Right atrium auricular region (tissue), 2 donors: ENCODE data around the gene IFRD1. TPM values are rescaled to one million over a fixed set of nuclear protein-coding genes. Genes with fewer than 3 reads are reported as not detected.
A peak's percentile ranks its signal among the peaks of the same experiment; 100 is the strongest.

ENCODE experiments used
- DNase-seq: peaks from one replicate; pipeline ENCODE4 v3.0.0-alpha.2; 2019; ENCODE audit warnings: low spot score
- H3K27ac ChIP-seq, 2 donors: fragments of 200-600 bp; sonication (generic); 1 replicate in 1 of 2; 2 replicates in 1 of 2; pipeline ENCODE4 v1.5.1; 2016 to 2019
- H3K27me3 ChIP-seq, 2 donors: fragments of 200-600 bp; sonication (generic); one replicate each; pipeline versions ENCODE4 v1.5.1 to v1.6.0; 2017 to 2019
- H3K36me3 ChIP-seq: fragments of 200-600 bp; sonication (generic); one replicate; pipeline ENCODE4 v1.5.1; 2016
- H3K4me1 ChIP-seq, 2 donors: fragments of 200-600 bp; sonication (generic); one replicate each; pipeline versions ENCODE4 v1.5.1 to v1.6.0; 2017 to 2019
- H3K4me3 ChIP-seq, 2 donors: fragments of 200-600 bp; sonication (generic); 1 replicate in 1 of 2; 2 replicates in 1 of 2; pipeline ENCODE4 v1.5.1; 2017 to 2019; ENCODE audit warnings: mild to moderate bottlenecking in 1 of 2, moderate library complexity in 1 of 2
- H3K9me3 ChIP-seq, 2 donors: fragments of 200-600 bp; sonication (generic); one replicate each; pipeline ENCODE4 v1.5.1; 2019
- total RNA-seq, 2 donors: library from RNA; depleted of rRNA; stranded (reverse); fragments of >200 nt; gene quantifications; one replicate each; pipeline ENCODE4 v1.1.0, GENCODE V29; 2016
- TF ChIP-seq, protein P1 (sequence below), 2 donors: fragments of 200-600 bp; sonication (generic); IDR thresholded peaks; one replicate each; pipeline ENCODE4 v1.5.1; 2019; ENCODE audit warnings: antibody characterized with exemption in 2 of 2

IFRD1 gene
- total RNA-seq, 2 donors from 2014 or later = 11.2 to 25.5 TPM

GRCh38 chr7:112500619-112501018 lies 50.4 kb downstream of the IFRD1 start:
- Histone ChIP-seq H3K4me1 (peaks cover 0 to 7% of the 10 kb centered on the region in 2 donors), H3K4me3 (no peak overlapping the region), H3K27ac (no peak overlapping the region), H3K36me3 (no peaks in the 10 kb centered on the region), H3K27me3 (no peaks in the 10 kb centered on the region), H3K9me3 (no peaks in the 10 kb centered on the region)
- no peak for DNase-seq
- TF ChIP-seq, protein P1, sequence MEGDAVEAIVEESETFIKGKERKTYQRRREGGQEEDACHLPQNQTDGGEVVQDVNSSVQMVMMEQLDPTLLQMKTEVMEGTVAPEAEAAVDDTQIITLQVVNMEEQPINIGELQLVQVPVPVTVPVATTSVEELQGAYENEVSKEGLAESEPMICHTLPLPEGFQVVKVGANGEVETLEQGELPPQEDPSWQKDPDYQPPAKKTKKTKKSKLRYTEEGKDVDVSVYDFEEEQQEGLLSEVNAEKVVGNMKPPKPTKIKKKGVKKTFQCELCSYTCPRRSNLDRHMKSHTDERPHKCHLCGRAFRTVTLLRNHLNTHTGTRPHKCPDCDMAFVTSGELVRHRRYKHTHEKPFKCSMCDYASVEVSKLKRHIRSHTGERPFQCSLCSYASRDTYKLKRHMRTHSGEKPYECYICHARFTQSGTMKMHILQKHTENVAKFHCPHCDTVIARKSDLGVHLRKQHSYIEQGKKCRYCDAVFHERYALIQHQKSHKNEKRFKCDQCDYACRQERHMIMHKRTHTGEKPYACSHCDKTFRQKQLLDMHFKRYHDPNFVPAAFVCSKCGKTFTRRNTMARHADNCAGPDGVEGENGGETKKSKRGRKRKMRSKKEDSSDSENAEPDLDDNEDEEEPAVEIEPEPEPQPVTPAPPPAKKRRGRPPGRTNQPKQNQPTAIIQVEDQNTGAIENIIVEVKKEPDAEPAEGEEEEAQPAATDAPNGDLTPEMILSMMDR (IDR thresholded peaks at IDR 0.05) = no peak

GRCh38 chr7:112501801-112502503 lies 51.7 kb downstream of the IFRD1 start:
- DNase-seq = no peak
- H3K27ac ChIP-seq = no peak overlapping the region
- TF ChIP-seq, protein P1 (IDR thresholded peaks at IDR 0.05) = no peak
- H3K36me3 ChIP-seq = no peaks in the 10 kb centered on the region
- no peaks in the 10 kb centered on the region for H3K9me3 ChIP-seq
- peaks cover 0 to 7% of the 10 kb centered on the region in 2 donors for H3K4me1 ChIP-seq
- no peak overlapping the region for H3K4me3 ChIP-seq
- H3K27me3 ChIP-seq = no peaks in the 10 kb centered on the region

GRCh38 chr7:112502700-112503099 lies 52.4 kb downstream of the IFRD1 start:
- no peak for DNase-seq
- Histone ChIP-seq H3K27ac (no peak overlapping the region), H3K27me3 (no peaks in the 10 kb centered on the region), H3K4me1 (peaks cover 0 to 7% of the 10 kb centered on the region in 2 donors), H3K4me3 (no peak overlapping the region), H3K9me3 (no peaks in the 10 kb centered on the region), H3K36me3 (no peaks in the 10 kb centered on the region)
- TF ChIP-seq, protein P1 (IDR thresholded peaks at IDR 0.05) = no peak

DNA sequence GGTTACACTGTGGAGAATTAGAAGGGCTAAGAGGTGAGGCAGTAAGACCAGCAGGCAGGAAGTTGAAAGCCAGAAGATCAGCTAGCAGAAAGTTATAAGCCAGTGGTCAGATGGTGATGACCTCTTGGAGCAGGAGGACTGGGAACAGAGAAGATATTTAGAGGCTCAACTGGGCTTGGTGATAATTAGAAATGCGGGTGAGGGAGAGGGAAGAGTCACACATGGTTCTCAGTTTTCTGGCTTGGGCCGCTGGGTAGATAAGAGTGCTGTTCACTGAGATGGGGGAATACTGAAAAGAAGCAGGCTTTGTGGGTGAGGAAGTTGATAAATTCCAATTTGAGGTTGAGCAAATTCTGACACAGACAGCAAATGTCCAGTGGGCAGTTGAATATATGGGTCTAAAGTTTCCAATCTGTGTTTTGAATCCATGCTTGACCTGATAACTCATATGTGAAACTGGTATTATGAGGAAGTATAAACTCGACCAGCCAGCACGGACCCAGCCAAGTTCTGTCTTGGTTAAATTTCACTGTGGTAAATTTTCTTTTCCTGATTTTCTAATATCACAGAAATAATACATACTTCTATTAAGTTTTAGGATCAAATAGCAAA lies 53.2 kb downstream of the IFRD1 start:
- no peak for DNase-seq
- H3K27me3 ChIP-seq = no peaks in the 10 kb centered on the region
- H3K9me3 ChIP-seq = no peaks in the 10 kb centered on the region
- H3K27ac ChIP-seq = peak overlapping the region; percentile 12 to 61
- peaks cover 0 to 7% of the 10 kb centered on the region in 2 donors for H3K4me1 ChIP-seq
- H3K36me3 ChIP-seq = no peaks in the 10 kb centered on the region
- TF ChIP-seq, protein P1 (IDR thresholded peaks at IDR 0.05) = no peak
- no peak overlapping the region for H3K4me3 ChIP-seq

DNA sequence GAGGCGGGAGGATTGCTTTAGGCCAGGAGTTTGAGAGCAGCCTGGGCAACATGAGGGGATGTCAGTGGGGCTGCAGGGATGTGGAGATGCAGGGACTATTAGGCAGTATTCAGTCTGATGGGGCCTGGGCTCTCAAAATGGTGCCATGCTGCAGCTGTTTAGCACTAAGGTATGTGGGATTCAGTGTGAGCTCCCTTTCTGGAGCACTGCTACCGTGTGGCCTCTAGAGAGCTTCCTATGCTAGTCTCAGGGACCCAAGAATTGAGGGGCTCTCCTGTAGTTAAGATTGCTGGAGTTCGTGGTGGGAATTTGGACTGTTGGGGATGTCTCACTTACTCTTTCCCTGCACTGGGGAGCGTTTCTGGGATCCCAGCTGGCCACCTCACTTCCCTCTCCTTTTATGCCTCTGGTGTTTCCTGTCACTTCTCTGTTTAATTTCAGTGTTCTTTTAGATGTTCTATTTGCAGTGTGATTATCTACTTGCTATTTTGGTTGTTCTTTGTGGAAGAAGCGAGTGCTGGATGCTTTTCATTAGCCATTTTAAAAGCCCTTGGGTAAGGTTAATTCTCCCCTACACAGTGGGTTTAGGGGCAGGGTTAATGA lies 53.9 kb downstream of the IFRD1 start:
- Histone ChIP-seq H3K27ac (peak overlapping the region; percentile 35 to 61), H3K4me1 (peaks cover 0 to 7% of the 10 kb centered on the region in 2 donors), H3K27me3 (no peaks in the 10 kb centered on the region), H3K9me3 (no peaks in the 10 kb centered on the region), H3K36me3 (no peaks in the 10 kb centered on the region), H3K4me3 (no peak overlapping the region)
- TF ChIP-seq, protein P1 (IDR thresholded peaks at IDR 0.05) = no peak
- DNase-seq = no peak
